Activated CD4-positive, alpha-beta T cell treated with anti-CD3 and anti-CD28 coated beads for 24 hours (primary cell): ENCODE data around the gene RBPMS2.

Experiments
- DNase-seq, 2 donors: peaks; one replicate each; pipeline ENCODE4 v3.0.0-alpha.2; 2020; ENCODE audit warnings: low read depth in 2 of 2

Gene RBPMS2

DNA sequence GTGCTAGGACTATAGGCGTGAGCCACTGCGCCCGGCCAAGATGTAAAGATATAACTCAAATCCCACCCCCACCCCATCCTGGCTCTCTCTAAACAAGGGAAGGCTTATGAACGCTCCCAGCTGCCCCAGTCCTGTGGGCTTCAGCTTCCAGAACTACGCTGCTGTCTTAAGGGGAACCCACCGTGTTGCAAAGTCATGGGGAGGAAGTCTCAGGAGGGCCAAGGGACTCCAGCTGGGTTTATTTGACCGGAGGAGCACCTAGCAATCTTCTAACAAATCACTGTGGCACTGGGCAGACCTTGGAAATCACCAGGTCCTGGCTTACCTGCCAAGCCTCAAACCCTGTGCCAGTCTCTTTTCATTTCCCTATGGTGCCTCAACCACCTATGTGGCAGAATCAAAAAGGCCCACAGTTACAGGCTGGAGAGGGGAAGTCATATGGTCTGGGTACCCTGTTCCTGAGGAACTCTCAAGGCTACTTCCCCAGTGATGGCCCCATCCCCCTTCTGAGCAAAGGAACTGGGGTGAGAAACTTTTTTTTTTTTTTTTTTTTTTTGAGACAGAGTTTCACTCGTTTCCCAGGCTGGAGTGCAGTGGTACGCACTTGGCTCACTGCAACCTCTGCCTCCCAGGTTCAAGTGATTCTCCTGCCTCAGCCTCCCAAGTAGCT lies 83.4 kb downstream of the RBPMS2 start:
- DNase-seq: no peak

DNA sequence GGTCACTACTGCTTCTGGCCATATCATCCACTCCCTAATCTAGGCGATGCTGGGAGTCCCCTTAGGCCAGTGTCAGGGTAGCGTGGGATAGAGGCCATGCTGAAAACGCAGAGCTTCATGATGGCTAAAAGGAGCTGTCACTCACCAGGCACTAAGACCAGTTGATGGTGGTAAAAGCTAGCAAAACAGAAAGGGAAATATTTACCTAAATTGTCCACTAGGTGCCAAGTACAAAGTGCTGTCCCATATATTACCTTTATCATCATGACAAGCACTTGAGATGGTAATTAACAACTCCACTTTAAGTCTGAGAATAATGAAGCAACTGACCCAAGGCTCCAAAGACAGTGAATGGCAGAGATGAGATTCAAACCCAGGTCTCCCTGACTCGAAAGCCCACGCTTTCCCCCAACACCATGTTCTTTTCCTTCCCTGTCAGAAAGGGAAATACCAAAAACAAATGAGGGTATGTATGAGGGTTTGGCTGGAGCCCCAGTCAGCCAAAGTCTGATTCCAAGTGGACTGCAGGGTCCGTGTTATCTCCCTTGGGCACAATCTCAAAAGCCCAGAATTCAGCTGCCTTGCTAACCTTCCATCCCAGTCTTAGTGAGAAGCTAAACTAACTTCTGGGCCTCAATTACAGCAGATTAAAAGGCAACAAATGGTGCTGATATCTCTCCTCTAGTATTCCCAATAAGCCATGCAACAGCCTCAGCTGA lies 84.7 kb downstream of the RBPMS2 start:
- no peak for DNase-seq

DNA sequence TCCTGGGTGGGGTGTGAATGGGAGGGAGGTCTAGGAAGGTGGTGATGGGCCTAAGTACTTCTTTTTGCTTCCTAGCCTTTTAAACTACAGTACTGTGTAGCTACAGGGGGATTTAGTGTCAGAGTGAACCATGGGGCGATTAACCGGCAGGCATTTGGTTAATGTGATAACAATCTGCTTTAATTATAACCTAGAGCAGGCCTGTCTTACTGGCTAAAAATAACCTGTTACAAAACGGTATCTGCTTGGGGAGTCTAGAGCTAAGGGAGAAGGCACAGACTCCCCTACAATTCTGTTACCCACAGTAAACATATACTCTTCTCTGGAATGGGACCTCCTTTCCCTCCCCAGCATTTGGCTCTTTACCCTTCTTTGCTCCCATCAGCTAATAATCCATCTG lies 85.4 kb downstream of the RBPMS2 start:
- DNase-seq: no peak
